ENCODE results near the gene MAT2A.

MAT2A gene

GRCh38 chr2:85577063-85577385, 38.1 kb downstream of the MAT2A start:
- H4K91ac ChIP-seq (ENCODE audit: low read depth, low read length, poor library complexity), result no peak overlapping the region
- DNase-seq (ENCODE audit: low spot score), result no peak
- no peak overlapping the region for H3K23ac ChIP-seq (ENCODE audit: low read depth, low read length, poor library complexity)
- H2BK120ac ChIP-seq (ENCODE audit: low read depth, low read length), result no peak overlapping the region
- no peaks in the 10 kb centered on the region for H3K36me3 ChIP-seq (replicated peaks in 1 of 2; ENCODE audit: control insufficient read depth in 2 of 2, insufficient read depth in 2 of 2, low read length in 2 of 2)
- H2BK15ac ChIP-seq (ENCODE audit: low read length), result no peak overlapping the region
- H3K27ac ChIP-seq (replicated peaks; ENCODE audit: low read length), result no peak overlapping the region
- no peak overlapping the region for H4K8ac ChIP-seq (ENCODE audit: low read depth, low read length)
- no peak overlapping the region for H3K18ac ChIP-seq (ENCODE audit: low read length)
- no peak overlapping the region for H2BK5ac ChIP-seq (ENCODE audit: low read length)
- no peak overlapping the region for H3K9ac ChIP-seq (ENCODE audit: low read depth, low read length, poor library complexity)
- WGBS, 2 donors (ENCODE audit: extremely low coverage in 2 of 2, insufficient read length in 2 of 2, insufficient replicate concordance in 1 of 2), result no CpG with 5 or more reads among the region's 3 CpGs
- no peak overlapping the region for H3K4me2 ChIP-seq (ENCODE audit: insufficient read depth, low read length, poor library complexity, severe bottlenecking)
- H3K4ac ChIP-seq (ENCODE audit: low read length), result no peak overlapping the region
- H3K27me3 ChIP-seq (ENCODE audit: control insufficient read depth in 3 of 3, insufficient read depth in 3 of 3, low read depth in 1 of 3, low read length in 3 of 3), result peaks cover 0 to 6% (median 3%) of the 10 kb centered on the region in 3 experiments
- H2BK12ac ChIP-seq (ENCODE audit: low read length), result no peak overlapping the region
- H3K79me1 ChIP-seq (ENCODE audit: low read depth, low read length), result no peaks in the 10 kb centered on the region
- H3K4me3 ChIP-seq (ENCODE audit: low read length in 2 of 2), result no peak overlapping the region
- peaks cover 20 to 26% of the 10 kb centered on the region in 2 donors for H3K4me1 ChIP-seq (ENCODE audit: control insufficient read depth in 2 of 2, insufficient read depth in 1 of 2, low read depth in 1 of 2, low read length in 2 of 2)
- no peaks in the 10 kb centered on the region for H3K9me3 ChIP-seq (replicated peaks in 1 of 2; ENCODE audit: control insufficient read depth in 2 of 2, insufficient read depth in 1 of 2, low read depth in 1 of 2, low read length in 2 of 2)
- peak overlapping the region; percentile 93 for H2AFZ ChIP-seq (ENCODE audit: low read length)
- no peak overlapping the region for H2AK5ac ChIP-seq (ENCODE audit: low read depth, low read length)
- H3K14ac ChIP-seq (ENCODE audit: low read length), result no peak overlapping the region

DNA sequence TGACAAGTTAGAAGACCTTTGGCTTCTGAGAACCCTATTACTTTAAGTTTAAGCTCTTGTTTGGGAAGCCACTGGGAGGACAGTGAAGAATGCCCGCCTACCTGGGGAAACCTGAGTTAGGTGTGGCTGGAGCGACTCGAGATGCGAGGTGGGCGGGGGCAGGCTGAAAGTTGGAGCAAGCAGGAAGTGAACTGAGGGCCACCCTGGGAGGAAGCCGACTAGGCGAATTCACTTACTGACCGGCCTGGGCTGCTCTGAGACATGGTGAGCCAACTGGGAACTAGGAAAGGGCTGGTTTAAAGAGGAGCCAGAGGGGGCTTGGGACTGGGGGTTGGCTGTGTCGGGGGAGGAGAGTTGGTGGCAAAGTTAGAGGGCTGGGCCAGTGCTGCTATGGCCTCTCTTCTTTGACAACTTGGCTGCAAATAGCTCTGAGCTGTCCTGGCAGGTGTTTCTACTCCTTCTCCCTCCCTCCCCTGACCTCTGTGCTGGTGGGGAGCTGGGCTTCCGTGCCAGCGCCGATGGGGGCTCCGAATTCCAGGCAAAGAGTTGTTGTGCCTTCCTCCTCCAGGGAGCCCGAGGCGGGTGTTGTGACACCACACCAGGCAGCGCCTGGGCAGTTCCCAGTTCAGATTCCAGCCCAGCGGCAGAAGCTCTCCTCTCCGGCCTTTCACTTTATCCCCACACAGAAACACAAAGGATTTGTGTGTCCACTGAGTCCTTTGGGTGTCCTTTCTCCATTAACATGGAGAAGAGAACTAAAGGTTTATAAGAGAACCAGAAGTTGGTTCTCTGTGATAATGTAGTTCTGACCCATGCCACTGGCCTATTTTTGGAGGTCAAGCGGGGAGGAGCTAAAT, 38.6 kb downstream of the MAT2A start, which contains the start of gene VAMP8:
Gene VAMP8 (plus strand): TSS at position 201 of the 857 bp plus-strand sequence. CDS start 61 bp downstream, at position 262.
- Histone ChIP-seq H3K9me3 (replicated peaks in 1 of 2; ENCODE audit: control insufficient read depth in 2 of 2, insufficient read depth in 1 of 2, low read depth in 1 of 2, low read length in 2 of 2) (no peaks in the 10 kb centered on the region), H3K23ac (ENCODE audit: low read depth, low read length, poor library complexity) (peak within 1 kb of the TSS; percentile 52), H2AK5ac (ENCODE audit: low read depth, low read length) (no peak within 1 kb of the TSS), H3K4me2 (ENCODE audit: insufficient read depth, low read length, poor library complexity, severe bottlenecking) (no peak within 1 kb of the TSS), H2BK12ac (ENCODE audit: low read length) (no peak within 1 kb of the TSS), H2BK5ac (ENCODE audit: low read length) (no peak within 1 kb of the TSS), H2BK15ac (ENCODE audit: low read length) (no peak within 1 kb of the TSS), H3K27me3 (ENCODE audit: control insufficient read depth in 3 of 3, insufficient read depth in 3 of 3, low read depth in 1 of 3, low read length in 3 of 3) (peaks cover 0 to 4% (median 2%) of the 10 kb centered on the region in 3 experiments), H3K4me1 (ENCODE audit: control insufficient read depth in 2 of 2, insufficient read depth in 1 of 2, low read depth in 1 of 2, low read length in 2 of 2) (peaks cover 15 to 26% of the 10 kb centered on the region in 2 donors), H3K14ac (ENCODE audit: low read length) (no peak within 1 kb of the TSS), H2BK120ac (ENCODE audit: low read depth, low read length) (no peak within 1 kb of the TSS), H2AFZ (ENCODE audit: low read length) (peak within 1 kb of the TSS; percentile 93), H3K36me3 (replicated peaks in 1 of 2; ENCODE audit: control insufficient read depth in 2 of 2, insufficient read depth in 2 of 2, low read length in 2 of 2) (no peaks in the 10 kb centered on the region), H3K4me3 (ENCODE audit: low read length in 2 of 2) (no peak within 1 kb of the TSS), H4K91ac (ENCODE audit: low read depth, low read length, poor library complexity) (no peak within 1 kb of the TSS), H3K27ac (replicated peaks; ENCODE audit: low read length) (no peak within 1 kb of the TSS), H3K18ac (ENCODE audit: low read length) (peak within 1 kb of the TSS; percentile 76), H3K4ac (ENCODE audit: low read length) (no peak within 1 kb of the TSS), H3K9ac (ENCODE audit: low read depth, low read length, poor library complexity) (no peak within 1 kb of the TSS), H3K79me1 (ENCODE audit: low read depth, low read length) (no peaks in the 10 kb centered on the region), H4K8ac (ENCODE audit: low read depth, low read length) (no peak within 1 kb of the TSS)
- WGBS, 2 donors (ENCODE audit: extremely low coverage in 2 of 2, insufficient read length in 2 of 2, insufficient replicate concordance in 1 of 2), result no CpG with 5 or more reads among the region's 19 CpGs
- DNase-seq (ENCODE audit: low spot score), result no peak

DNA sequence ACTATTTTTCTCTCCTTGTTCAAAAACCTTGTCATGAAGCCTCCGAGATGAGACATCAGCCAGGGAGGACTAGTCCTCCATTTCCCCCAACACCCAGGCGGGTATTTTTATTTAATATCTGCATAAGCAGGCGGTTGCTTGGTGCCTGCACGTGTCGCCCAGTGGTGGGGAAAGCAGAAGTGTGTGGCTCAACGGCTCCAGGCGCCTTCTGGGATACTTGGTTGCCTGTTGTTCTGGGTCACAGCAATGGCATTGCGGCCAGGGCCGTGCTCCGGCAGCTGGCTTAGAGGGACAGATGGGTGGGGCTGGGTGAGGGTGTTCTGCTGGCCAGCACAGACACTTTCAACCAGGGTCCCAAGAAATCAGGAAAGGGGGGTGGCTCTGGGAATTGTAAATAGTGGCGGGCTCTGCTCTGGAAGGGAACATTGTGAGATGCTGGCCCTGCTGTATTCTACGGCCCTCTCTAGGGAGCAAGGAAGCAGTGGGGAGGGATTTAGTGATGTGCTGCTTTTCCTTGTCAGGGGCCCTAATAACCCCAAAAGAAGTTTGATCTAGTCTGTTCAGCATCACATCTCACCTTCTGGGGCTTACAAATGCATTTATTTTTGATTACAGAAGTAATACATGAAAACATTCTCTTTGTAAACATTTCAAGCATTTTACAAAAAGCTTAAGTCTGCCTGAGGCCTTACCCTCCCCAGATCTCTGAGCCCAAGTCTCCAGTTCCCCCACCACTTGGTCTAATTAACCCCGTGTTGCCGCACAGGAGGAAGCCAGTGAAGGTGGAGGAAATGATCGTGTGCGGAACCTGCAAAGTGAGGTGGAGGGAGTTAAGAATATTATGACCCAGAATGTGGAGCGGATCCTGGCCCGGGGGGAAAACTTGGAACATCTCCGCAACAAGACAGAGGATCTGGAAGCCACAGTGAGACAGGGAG, 39.5 kb downstream of the MAT2A start:
- H3K4me1 ChIP-seq (ENCODE audit: control insufficient read depth in 2 of 2, insufficient read depth in 1 of 2, low read depth in 1 of 2, low read length in 2 of 2), result peaks cover 13 to 26% of the 10 kb centered on the region in 2 donors
- WGBS, 2 donors (ENCODE audit: extremely low coverage in 2 of 2, insufficient read length in 2 of 2, insufficient replicate concordance in 1 of 2), result no CpG with 5 or more reads among the region's 19 CpGs

More for the DNA sequence above, 39.5 kb downstream of the MAT2A start:
- Histone ChIP-seq H3K36me3 (replicated peaks in 1 of 2; ENCODE audit: control insufficient read depth in 2 of 2, insufficient read depth in 2 of 2, low read length in 2 of 2) (no peaks in the 10 kb centered on the region), H3K9me3 (replicated peaks in 1 of 2; ENCODE audit: control insufficient read depth in 2 of 2, insufficient read depth in 1 of 2, low read depth in 1 of 2, low read length in 2 of 2) (no peaks in the 10 kb centered on the region), H2AFZ (ENCODE audit: low read length) (peak overlapping the region; percentile 93), H4K91ac (ENCODE audit: low read depth, low read length, poor library complexity) (no peak overlapping the region), H4K8ac (ENCODE audit: low read depth, low read length) (no peak overlapping the region), H3K27ac (replicated peaks; ENCODE audit: low read length) (no peak overlapping the region), H2BK15ac (ENCODE audit: low read length) (no peak overlapping the region), H3K4me2 (ENCODE audit: insufficient read depth, low read length, poor library complexity, severe bottlenecking) (no peak overlapping the region), H2BK120ac (ENCODE audit: low read depth, low read length) (no peak overlapping the region), H2BK5ac (ENCODE audit: low read length) (no peak overlapping the region), H3K9ac (ENCODE audit: low read depth, low read length, poor library complexity) (no peak overlapping the region), H2BK12ac (ENCODE audit: low read length) (no peak overlapping the region), H3K4me3 (ENCODE audit: low read length in 2 of 2) (no peak overlapping the region), H3K4ac (ENCODE audit: low read length) (no peak overlapping the region), H3K23ac (ENCODE audit: low read depth, low read length, poor library complexity) (peak overlapping the region; percentile 46), H3K79me1 (ENCODE audit: low read depth, low read length) (no peaks in the 10 kb centered on the region), H3K27me3 (ENCODE audit: control insufficient read depth in 3 of 3, insufficient read depth in 3 of 3, low read depth in 1 of 3, low read length in 3 of 3) (peaks cover 0 to 6% (median 0%) of the 10 kb centered on the region in 3 experiments), H3K14ac (ENCODE audit: low read length) (no peak overlapping the region), H2AK5ac (ENCODE audit: low read depth, low read length) (no peak overlapping the region), H3K18ac (ENCODE audit: low read length) (no peak overlapping the region)
- DNase-seq (ENCODE audit: low spot score), result no peak
